Osteoblast (primary cell): Measurements from ENCODE around the gene LTB4R. TPM values are rescaled to one million over a fixed set of nuclear protein-coding genes. Genes with fewer than 3 reads are reported as not detected.
A peak's percentile ranks its signal among the peaks of the same experiment; 100 is the strongest.

ENCODE experiments used
- DNase-seq: peaks from one replicate; pipeline ENCODE4 v3.0.0; 2011; ENCODE audit warnings: low spot score, mixed read lengths; ENCODE audit not compliant: insufficient read length; ENCODE audit errors: missing footprints
- H2AFZ ChIP-seq: 2 replicates; pipeline ENCODE4 v1.6.0; 2011; ENCODE audit warnings: mild to moderate bottlenecking, low read length
- H3K27ac ChIP-seq: 2 replicates; pipeline ENCODE4 v1.5.1; 2011; ENCODE audit warnings: mild to moderate bottlenecking, low read depth, low read length, moderate library complexity
- H3K27me3 ChIP-seq: 2 replicates; pipeline ENCODE4 v1.6.0; 2012; ENCODE audit warnings: mild to moderate bottlenecking, control low read depth, inconsistent platforms, low read length, moderate library complexity; ENCODE audit not compliant: insufficient read depth
- H3K36me3 ChIP-seq: 2 replicates; pipeline ENCODE4 v1.5.1; 2011; ENCODE audit warnings: mild to moderate bottlenecking, low read length, control low read depth, moderate library complexity; ENCODE audit not compliant: insufficient read depth
- H3K4me1 ChIP-seq: 2 replicates; pipeline ENCODE4 v1.5.1; 2011; ENCODE audit warnings: mild to moderate bottlenecking, low read length, control low read depth, moderate library complexity; ENCODE audit not compliant: insufficient read depth
- H3K4me2 ChIP-seq: 2 replicates; pipeline ENCODE4 v1.6.0; 2011; ENCODE audit warnings: mild to moderate bottlenecking, low read length; ENCODE audit not compliant: insufficient read depth
- H3K4me3 ChIP-seq: fragments of 200-600 bp; sonication (generic); 3 replicates; pipeline ENCODE4 v1.5.1; 2012; ENCODE audit warnings: mild to moderate bottlenecking, low read length, inconsistent platforms; ENCODE audit not compliant: insufficient read depth
- H3K79me2 ChIP-seq: 2 replicates; pipeline ENCODE4 v1.6.0; 2012; ENCODE audit warnings: mild to moderate bottlenecking, low read length, control low read depth, inconsistent platforms; ENCODE audit not compliant: insufficient read depth
- H3K9me3 ChIP-seq: 2 replicates; pipeline ENCODE4 v1.5.1; 2011; ENCODE audit warnings: low read depth, low read length, control low read depth
- H4K20me1 ChIP-seq: 2 replicates; pipeline ENCODE4 v1.6.0; 2012; ENCODE audit warnings: mild to moderate bottlenecking, low read length, control low read depth; ENCODE audit not compliant: insufficient read depth
- total RNA-seq: library from RNA; depleted of rRNA; stranded (reverse); fragments of >200 nt; gene quantifications from 2 replicates; pipeline ENCODE4 v1.2.3, GENCODE V29; 2012
- TF ChIP-seq, protein P1 (sequence below): IDR thresholded peaks from 2 replicates; pipeline ENCODE4 v1.5.1; 2011; ENCODE audit warnings: mild to moderate bottlenecking, low read depth, low read length, moderate library complexity; ENCODE audit errors: extremely low read depth

Gene LTB4R
- total RNA-seq, 1 donor: 1.8 TPM

DNA sequence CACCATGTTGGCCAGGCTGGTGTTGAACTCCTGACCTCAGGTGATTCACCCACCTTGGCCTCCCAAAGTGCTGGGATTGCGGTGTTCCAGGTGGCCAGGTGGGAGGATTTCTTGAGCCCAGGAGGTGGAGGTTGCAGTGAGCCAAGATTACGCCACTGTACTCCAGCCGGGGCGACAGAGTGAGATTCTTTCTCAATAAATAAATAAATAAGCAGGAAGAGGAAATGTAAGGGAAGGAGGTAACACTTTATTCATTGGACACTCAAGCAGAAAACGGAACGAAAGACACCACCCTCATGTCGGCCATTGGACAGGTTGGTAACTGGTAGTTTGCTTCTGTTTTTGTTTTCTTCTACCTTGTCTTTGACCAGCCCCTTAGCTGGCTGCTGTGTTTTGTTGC, 43.7 kb downstream of the LTB4R start:
- Histone ChIP-seq H4K20me1 (no peaks in the 10 kb centered on the region), H3K4me2 (no peak overlapping the region), H3K27me3 (no peaks in the 10 kb centered on the region), H3K79me2 (no peaks in the 10 kb centered on the region), H2AFZ (no peak overlapping the region), H3K27ac (no peak overlapping the region), H3K36me3 (no peaks in the 10 kb centered on the region), H3K9me3 (no peaks in the 10 kb centered on the region), H3K4me1 (peaks cover 30% of the 10 kb centered on the region), H3K4me3 (no peak overlapping the region)
- DNase-seq: no peak
- TF ChIP-seq, protein P1, sequence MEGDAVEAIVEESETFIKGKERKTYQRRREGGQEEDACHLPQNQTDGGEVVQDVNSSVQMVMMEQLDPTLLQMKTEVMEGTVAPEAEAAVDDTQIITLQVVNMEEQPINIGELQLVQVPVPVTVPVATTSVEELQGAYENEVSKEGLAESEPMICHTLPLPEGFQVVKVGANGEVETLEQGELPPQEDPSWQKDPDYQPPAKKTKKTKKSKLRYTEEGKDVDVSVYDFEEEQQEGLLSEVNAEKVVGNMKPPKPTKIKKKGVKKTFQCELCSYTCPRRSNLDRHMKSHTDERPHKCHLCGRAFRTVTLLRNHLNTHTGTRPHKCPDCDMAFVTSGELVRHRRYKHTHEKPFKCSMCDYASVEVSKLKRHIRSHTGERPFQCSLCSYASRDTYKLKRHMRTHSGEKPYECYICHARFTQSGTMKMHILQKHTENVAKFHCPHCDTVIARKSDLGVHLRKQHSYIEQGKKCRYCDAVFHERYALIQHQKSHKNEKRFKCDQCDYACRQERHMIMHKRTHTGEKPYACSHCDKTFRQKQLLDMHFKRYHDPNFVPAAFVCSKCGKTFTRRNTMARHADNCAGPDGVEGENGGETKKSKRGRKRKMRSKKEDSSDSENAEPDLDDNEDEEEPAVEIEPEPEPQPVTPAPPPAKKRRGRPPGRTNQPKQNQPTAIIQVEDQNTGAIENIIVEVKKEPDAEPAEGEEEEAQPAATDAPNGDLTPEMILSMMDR: no peak

DNA sequence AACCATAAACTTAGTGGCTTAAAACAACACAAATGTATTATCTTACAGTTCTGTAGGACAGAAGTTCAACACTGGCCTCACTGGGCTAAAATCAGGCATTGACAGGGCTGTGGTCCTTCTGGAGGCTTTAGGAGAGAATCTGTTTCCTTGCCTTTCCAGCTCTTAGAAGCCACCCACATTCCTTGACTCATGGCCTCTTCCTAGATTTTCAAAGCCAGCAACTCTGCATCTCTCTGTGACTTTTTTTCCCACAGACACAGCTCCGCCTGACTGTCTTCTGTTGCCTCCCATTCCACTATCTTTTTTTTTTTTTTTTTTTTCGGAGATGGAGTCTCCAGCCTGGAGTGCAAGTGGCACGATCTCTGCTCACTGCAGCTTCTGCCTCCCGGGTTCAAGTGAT, 44.9 kb downstream of the LTB4R start:
- H3K4me3 ChIP-seq: no peak overlapping the region

DNA sequence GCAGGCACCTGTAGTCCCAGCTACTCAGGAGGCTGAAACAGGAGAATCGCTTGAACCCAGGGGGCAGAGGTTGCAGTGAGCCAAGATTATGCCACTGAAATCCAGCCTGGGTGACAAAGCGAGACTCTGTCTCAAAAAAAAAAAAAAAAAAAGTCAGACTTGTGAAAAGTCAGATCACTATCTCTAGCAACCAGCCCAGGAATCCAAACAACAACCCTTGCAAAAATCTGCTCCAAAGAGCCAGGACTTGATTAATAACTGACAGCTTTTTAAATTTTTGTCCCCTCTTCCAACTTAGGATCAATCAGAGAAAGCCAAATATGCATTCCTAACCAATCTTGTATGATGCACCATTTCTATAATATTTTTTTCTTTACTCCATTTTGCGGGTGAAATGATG, 49.0 kb downstream of the LTB4R start:
- H3K4me2 ChIP-seq: no peak overlapping the region
- DNase-seq: peak; percentile 51
- H2AFZ ChIP-seq: no peak overlapping the region
- TF ChIP-seq, protein P1: no peak
- no peak overlapping the region for H3K4me3 ChIP-seq
- no peaks in the 10 kb centered on the region for H3K79me2 ChIP-seq
- no peaks in the 10 kb centered on the region for H3K36me3 ChIP-seq
- H4K20me1 ChIP-seq: no peaks in the 10 kb centered on the region
- H3K27ac ChIP-seq: no peak overlapping the region
- H3K9me3 ChIP-seq: no peaks in the 10 kb centered on the region
- no peaks in the 10 kb centered on the region for H3K27me3 ChIP-seq
- H3K4me1 ChIP-seq: peaks cover 37% of the 10 kb centered on the region

More for the DNA sequence above, 44.9 kb downstream of the LTB4R start:
- Histone ChIP-seq H2AFZ (no peak overlapping the region), H3K9me3 (no peaks in the 10 kb centered on the region), H4K20me1 (no peaks in the 10 kb centered on the region), H3K4me2 (no peak overlapping the region), H3K4me1 (peaks cover 37% of the 10 kb centered on the region), H3K27me3 (no peaks in the 10 kb centered on the region), H3K79me2 (no peaks in the 10 kb centered on the region), H3K27ac (no peak overlapping the region), H3K36me3 (no peaks in the 10 kb centered on the region)
- TF ChIP-seq, protein P1: no peak
- no peak for DNase-seq

DNA sequence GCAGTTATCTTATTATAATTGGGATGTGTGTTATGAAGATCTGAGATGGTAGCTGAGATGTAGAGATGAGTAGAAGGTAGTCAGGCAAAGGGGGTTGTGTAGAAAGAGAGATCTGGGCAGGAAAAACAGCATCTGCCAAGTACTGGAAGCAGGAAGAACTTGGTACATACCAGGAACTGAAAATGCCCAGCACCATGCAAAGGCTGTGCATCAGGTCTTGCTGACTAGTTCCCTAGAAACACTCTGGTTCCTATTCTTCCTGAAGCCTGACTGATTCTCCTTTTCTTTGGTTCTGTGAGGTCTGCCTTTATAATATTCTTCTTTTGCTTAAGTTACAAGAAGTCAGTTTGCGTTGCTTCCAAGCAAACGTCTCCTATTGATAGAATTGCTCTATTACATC, 50.0 kb downstream of the LTB4R start:
- Histone ChIP-seq H3K4me3 (no peak overlapping the region), H3K4me2 (no peak overlapping the region), H4K20me1 (no peaks in the 10 kb centered on the region), H3K27me3 (no peaks in the 10 kb centered on the region), H3K27ac (peak overlapping the region; percentile 92), H2AFZ (no peak overlapping the region), H3K4me1 (peaks cover 46% of the 10 kb centered on the region), H3K9me3 (no peaks in the 10 kb centered on the region), H3K79me2 (no peaks in the 10 kb centered on the region), H3K36me3 (no peaks in the 10 kb centered on the region)
- no peak for DNase-seq
- TF ChIP-seq, protein P1: no peak
